PC-3 (cell line): ENCODE measurements around the gene UNC93B1.

Experiments
- CTCF ChIP-seq: fragments of 300-600 bp; sonication (generic); conservative IDR thresholded peaks from 2 replicates; pipeline ENCODE4 v1.5.1; 2017; ENCODE audit warnings: antibody characterized with exemption, low read depth, mild to moderate bottlenecking, low read length
- EZH2 ChIP-seq: fragments of 300-600 bp; sonication (generic); IDR thresholded peaks from one replicate; pipeline ENCODE4 v1.6.1; 2017; ENCODE audit warnings: antibody characterized with exemption, mild to moderate bottlenecking, low read length; ENCODE audit not compliant: unreplicated experiment

GRCh38 chr11:67999201-67999629, 4.7 kb downstream of the UNC93B1 start:
- TF ChIP-seq CTCF: no peak
- no peak for TF ChIP-seq EZH2
